ENCODE data around the gene GGTA1.

DNA sequence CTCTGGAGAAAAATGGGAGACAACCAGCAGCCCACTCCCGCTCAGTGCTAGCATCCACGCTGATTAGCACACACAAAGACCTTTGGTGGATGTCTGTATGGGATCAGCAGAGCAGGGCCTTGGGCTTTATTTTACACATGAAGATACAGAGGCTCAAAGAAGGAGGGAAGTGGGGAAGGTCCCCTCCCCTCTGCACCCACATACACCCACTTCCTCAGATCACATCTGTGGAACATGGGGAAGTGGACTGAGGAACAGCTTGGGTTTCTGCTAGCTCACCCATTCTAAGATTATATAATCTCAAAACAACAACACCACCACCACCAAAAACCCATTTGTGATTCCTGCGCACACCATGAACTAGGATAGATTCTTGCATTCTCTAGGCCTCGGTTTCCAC is 14.0 kb downstream of the GGTA1 start:
- TF ChIP-seq, protein P1, sequence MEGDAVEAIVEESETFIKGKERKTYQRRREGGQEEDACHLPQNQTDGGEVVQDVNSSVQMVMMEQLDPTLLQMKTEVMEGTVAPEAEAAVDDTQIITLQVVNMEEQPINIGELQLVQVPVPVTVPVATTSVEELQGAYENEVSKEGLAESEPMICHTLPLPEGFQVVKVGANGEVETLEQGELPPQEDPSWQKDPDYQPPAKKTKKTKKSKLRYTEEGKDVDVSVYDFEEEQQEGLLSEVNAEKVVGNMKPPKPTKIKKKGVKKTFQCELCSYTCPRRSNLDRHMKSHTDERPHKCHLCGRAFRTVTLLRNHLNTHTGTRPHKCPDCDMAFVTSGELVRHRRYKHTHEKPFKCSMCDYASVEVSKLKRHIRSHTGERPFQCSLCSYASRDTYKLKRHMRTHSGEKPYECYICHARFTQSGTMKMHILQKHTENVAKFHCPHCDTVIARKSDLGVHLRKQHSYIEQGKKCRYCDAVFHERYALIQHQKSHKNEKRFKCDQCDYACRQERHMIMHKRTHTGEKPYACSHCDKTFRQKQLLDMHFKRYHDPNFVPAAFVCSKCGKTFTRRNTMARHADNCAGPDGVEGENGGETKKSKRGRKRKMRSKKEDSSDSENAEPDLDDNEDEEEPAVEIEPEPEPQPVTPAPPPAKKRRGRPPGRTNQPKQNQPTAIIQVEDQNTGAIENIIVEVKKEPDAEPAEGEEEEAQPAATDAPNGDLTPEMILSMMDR (IDR thresholded peaks at IDR 0.05 in 8 of 11, conservative IDR thresholded peaks at IDR 0.05 in 3 of 11) = no peak
- TF ChIP-seq POLR2A (IDR thresholded peaks at IDR 0.05) = no peak
